Upper lobe of left lung (tissue), 4 donors: ENCODE measurements around the gene BORCS8.

Source experiments
- POLR2A ChIP-seq, 4 donors: fragments of 450-650 bp; IDR thresholded peaks; one replicate each; pipeline ENCODE4 v1.5.1; 2016 to 2017; ENCODE audit warnings: antibody characterized with exemption in 4 of 4, mild to moderate bottlenecking in 2 of 4
- POLR2AphosphoS5 ChIP-seq, 2 donors: sonication (generic); formaldehyde crosslinking; IDR thresholded peaks; one replicate each; pipeline ENCODE4 v1.5.1; 2017; ENCODE audit warnings: antibody characterized with exemption in 2 of 2
- TF ChIP-seq, protein P1 (sequence below), 6 experiments: fragments of 450-650 bp in 4 of 6; fragments of 200-600 bp in 2 of 6; sonication (generic) in 2 of 6; IDR thresholded peaks; one replicate each; pipeline ENCODE4 v1.5.1; 2016 to 2019; ENCODE audit warnings: antibody characterized with exemption in 6 of 6

DNA sequence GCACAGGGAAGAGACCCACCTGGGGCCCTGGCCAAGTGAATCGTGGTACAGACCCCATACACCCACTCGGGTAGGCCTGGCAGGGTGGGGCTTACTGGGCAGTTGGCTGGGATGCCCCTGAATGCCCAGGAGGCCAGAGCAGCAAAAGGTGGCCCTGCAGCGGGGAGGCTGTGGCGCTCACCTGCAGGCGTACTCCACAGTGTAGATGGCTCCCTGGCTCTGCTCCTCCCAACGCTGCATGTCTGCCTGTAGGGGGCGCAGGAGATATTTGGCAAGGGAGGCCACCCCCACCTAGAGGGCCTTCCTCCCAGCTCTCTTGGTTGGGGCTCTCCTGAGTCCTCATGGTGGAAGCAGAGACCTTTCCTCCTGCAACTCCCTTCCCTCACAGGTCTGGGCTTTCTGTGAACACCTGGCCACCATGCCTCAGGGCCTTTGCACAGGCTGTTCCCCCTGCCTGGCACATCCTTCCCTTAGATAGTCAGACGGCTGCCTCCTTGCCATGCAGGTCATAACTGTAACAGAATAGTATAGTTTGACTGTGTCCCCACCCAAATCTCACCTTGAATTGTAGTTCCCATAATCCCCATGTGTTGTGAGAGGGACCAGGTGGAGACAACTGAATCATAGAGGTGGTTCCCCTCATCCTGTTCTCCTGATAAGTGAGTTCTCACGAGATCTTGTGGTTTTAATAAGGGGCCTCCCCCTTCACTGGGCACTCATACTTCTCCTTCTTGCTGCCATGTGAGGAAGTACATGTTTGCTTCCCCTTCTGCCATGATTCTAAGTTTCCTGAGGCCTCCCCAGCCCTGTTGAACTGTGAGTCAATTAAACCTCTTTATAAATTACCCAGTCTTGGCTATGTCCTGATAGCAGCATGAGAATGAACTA, 5.9 kb downstream of the BORCS8 start:
- TF ChIP-seq POLR2AphosphoS5 (IDR thresholded peaks at IDR 0.05) (no peak), POLR2A (IDR thresholded peaks at IDR 0.05) (no peak)
- TF ChIP-seq, protein P1, sequence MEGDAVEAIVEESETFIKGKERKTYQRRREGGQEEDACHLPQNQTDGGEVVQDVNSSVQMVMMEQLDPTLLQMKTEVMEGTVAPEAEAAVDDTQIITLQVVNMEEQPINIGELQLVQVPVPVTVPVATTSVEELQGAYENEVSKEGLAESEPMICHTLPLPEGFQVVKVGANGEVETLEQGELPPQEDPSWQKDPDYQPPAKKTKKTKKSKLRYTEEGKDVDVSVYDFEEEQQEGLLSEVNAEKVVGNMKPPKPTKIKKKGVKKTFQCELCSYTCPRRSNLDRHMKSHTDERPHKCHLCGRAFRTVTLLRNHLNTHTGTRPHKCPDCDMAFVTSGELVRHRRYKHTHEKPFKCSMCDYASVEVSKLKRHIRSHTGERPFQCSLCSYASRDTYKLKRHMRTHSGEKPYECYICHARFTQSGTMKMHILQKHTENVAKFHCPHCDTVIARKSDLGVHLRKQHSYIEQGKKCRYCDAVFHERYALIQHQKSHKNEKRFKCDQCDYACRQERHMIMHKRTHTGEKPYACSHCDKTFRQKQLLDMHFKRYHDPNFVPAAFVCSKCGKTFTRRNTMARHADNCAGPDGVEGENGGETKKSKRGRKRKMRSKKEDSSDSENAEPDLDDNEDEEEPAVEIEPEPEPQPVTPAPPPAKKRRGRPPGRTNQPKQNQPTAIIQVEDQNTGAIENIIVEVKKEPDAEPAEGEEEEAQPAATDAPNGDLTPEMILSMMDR (IDR thresholded peaks at IDR 0.05), result peak; percentile 44 to 73 (median 50)
